Lung (tissue), 12 donors: ENCODE measurements around the gene B3GALNT2. TPM values are rescaled to one million over a fixed set of nuclear protein-coding genes. Genes with fewer than 3 reads are reported as not detected.

Experiments used
- ATAC-seq: fragments of 200-7000 bp; cut with Tn5 transposase; one replicate; pipeline ENCODE4 v1.9.1; 2020; ENCODE audit warnings: moderate number of reproducible peaks; ENCODE audit not compliant: insufficient read depth, low FRiP score
- DNase-seq, 3 donors: peaks; one replicate each; pipeline ENCODE4 v3.0.0-alpha.2; 2013 to 2017
- H3K27ac ChIP-seq, 2 donors: one replicate each; pipeline ENCODE4 v1.5.1; 2013; ENCODE audit warnings: mild to moderate bottlenecking in 2 of 2, moderate library complexity in 2 of 2, control low read depth in 1 of 2, inconsistent platforms in 1 of 2, low read depth in 1 of 2, low read length in 1 of 2
- H3K27me3 ChIP-seq, 3 donors: one replicate each; pipeline ENCODE4 v1.5.1; 2013; ENCODE audit warnings: low read length in 2 of 3; ENCODE audit not compliant: control insufficient read depth in 3 of 3, insufficient read depth in 3 of 3
- H3K36me3 ChIP-seq, 4 donors: one replicate each; pipeline ENCODE4 v1.5.1; 2013; ENCODE audit warnings: low read length in 4 of 4, mild to moderate bottlenecking in 1 of 4, moderate library complexity in 1 of 4; ENCODE audit not compliant: control insufficient read depth in 4 of 4, insufficient read depth in 4 of 4
- H3K4me1 ChIP-seq, 5 donors: one replicate each; pipeline ENCODE4 v1.5.1; 2013; ENCODE audit warnings: low read length in 5 of 5, mild to moderate bottlenecking in 2 of 5, moderate library complexity in 1 of 5; ENCODE audit not compliant: control insufficient read depth in 5 of 5, insufficient read depth in 5 of 5
- H3K4me3 ChIP-seq: one replicate; pipeline ENCODE4 v1.5.1; 2013; ENCODE audit warnings: mild to moderate bottlenecking, control low read depth, moderate library complexity
- H3K9ac ChIP-seq, 2 donors: one replicate each; pipeline ENCODE4 v1.5.1; 2013; ENCODE audit warnings: low read length in 2 of 2, control low read depth in 1 of 2; ENCODE audit not compliant: insufficient read depth in 1 of 2
- H3K9me3 ChIP-seq, 4 donors: one replicate each; pipeline ENCODE4 v1.5.1; 2013; ENCODE audit warnings: low read length in 3 of 4, mild to moderate bottlenecking in 1 of 4, moderate library complexity in 1 of 4; ENCODE audit not compliant: control insufficient read depth in 4 of 4, insufficient read depth in 3 of 4
- CTCF ChIP-seq: IDR thresholded peaks from 2 replicates; pipeline ENCODE4 v1.5.1; 2012; ENCODE audit warnings: mild to moderate bottlenecking; ENCODE audit errors: control extremely low read depth, extremely low read depth
- WGBS, 2 donors: extraction: QIAGEN DNeasy Blood & Tissue Kit; methylation state at CpG; one replicate each; pipeline ENCODE4 v1.1.7; 2013; 5-methylcytosine and 5-hydroxymethylcytosine counted together
- polyA plus RNA-seq, 2 donors: library from polyadenylated mRNA; stranded (reverse); fragments of 200-250 nt; gene quantifications; one replicate each; pipeline ENCODE4 v1.2.1, GENCODE V29; 2013
- total RNA-seq, 2 donors: library from RNA; depleted of rRNA in 1 of 2; stranded (reverse); fragments of >200 nt in 1 of 2; gene quantifications; one replicate each; pipeline ENCODE4 v1.2.1, GENCODE V29; 2014 to 2021
- donor health status: control.
- donor health status: control.
- donor health status: Bipolar disorder and iron deficiency.
- donor health status: healthy.
- donor health status: DM: yes; HTN: yes; CAD: no.

Gene B3GALNT2
- total and polyA plus RNA-seq, 4 donors = 2.3 to 30.8 (median 11.3) TPM

DNA sequence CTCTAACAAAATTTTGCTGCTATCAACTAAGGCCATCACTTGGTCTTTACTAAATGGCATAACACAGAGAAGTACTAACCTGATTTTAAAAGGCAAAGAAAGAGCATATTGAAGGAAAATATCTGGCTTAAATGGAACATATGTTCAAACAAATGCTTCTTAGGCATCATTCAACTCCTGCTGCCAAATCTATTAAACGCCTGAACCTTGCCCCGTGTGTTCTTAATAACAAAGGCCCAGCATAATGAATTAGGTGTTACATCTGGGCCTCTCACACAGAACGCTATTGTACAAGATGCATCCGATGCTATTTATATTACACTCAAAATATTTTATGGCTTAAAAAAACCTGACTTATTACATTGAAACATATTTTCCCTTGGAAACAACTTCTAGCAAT, 48.4 kb downstream of the B3GALNT2 start:
- Histone ChIP-seq H3K9me3 (peaks cover 0 to 2% (median 0%) of the 10 kb centered on the region in 4 donors), H3K4me3 (no peak overlapping the region), H3K27me3 (no peaks in the 10 kb centered on the region), H3K4me1 (peaks cover 0 to 5% (median 0%) of the 10 kb centered on the region in 5 donors), H3K36me3 (peaks cover 0 to 12% (median 7%) of the 10 kb centered on the region in 4 donors), H3K9ac (no peak overlapping the region), H3K27ac (no peak overlapping the region)
- WGBS, 2 donors = 79 to 81% methylated on average over 4 of the region's 4 CpGs
- DNase-seq (peak in 2 of 3 donors; percentile 34 to 41), ATAC-seq (no peak)
- TF ChIP-seq CTCF = no peak

DNA sequence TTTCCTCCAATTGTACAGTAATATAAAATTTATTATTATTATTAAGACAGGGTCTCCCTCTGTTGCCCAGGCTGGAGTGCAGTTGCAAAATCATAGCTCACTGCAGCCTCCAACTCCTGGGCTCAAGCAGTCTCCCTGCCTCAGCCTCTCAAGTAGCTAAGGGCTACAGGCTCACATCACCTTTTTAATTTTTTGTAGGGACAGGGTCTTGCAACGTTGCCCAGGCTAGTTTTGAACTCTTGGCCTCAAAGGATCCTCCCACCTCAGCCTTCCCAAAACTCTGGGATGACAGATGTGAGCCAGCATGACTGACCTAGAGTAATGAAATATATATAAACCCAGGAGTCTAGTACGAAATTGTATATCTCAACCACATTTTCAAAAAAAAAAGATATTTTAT, 49.2 kb downstream of the B3GALNT2 start:
- Histone ChIP-seq H3K4me1 (peaks cover 0 to 5% (median 0%) of the 10 kb centered on the region in 5 donors), H3K9me3 (peaks cover 0 to 2% (median 0%) of the 10 kb centered on the region in 4 donors), H3K27me3 (no peaks in the 10 kb centered on the region), H3K27ac (no peak overlapping the region), H3K4me3 (no peak overlapping the region), H3K9ac (no peak overlapping the region), H3K36me3 (peaks cover 2 to 18% (median 7%) of the 10 kb centered on the region in 4 donors)
- DNase-seq = no peak
- ATAC-seq = no peak
- 86 to 91% methylated on average over 2 of the region's 2 CpGs for WGBS, 2 donors
- no peak for TF ChIP-seq CTCF

- no peaks in the 10 kb centered on the region for H3K27me3 ChIP-seq
- H3K27ac ChIP-seq = no peak overlapping the region
- TF ChIP-seq CTCF = no peak
- ATAC-seq (no peak), DNase-seq (no peak)
- H3K4me3 ChIP-seq = no peak overlapping the region
- peaks cover 0 to 5% (median 0%) of the 10 kb centered on the region in 5 donors for H3K4me1 ChIP-seq
- H3K9ac ChIP-seq = no peak overlapping the region
- H3K36me3 ChIP-seq = peaks cover 3 to 21% (median 9%) of the 10 kb centered on the region in 4 donors
- peaks cover 0 to 2% (median 0%) of the 10 kb centered on the region in 4 donors for H3K9me3 ChIP-seq
- 95 to 96% methylated on average over 8 of the region's 8 CpGs for WGBS, 2 donors
Measured at GRCh38 chr1:235454021-235454420, 50.2 kb downstream of the B3GALNT2 start.

DNA sequence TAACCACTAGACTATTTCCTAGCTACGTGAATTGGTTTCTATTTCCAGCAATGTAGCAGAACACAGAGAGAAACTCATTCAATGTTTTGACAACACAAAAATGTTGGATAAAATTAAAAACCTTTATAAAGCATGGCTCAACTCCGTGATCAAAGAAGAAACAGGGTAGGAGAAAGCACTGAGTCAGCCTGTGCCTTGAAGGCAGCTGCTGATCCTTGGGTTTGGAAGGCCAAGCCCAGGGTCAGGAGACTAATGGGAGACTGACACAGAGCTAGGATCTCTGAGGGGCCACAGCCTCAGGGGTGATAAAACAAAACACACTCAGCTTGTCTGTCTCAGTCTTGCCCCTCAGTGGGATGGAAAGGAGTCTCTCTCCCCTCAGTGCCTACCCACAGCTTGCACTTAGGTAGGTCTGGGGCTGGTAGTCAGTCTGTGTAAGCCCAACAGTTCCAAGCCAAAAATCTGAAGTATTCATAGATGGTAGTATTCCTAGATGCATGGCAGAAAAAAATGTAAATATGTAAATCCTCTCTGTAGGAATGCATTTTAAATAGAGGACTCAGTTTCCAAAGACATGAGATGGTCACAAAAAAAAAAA, 53.3 kb downstream of the B3GALNT2 start:
- 71 to 72% methylated on average over 2 of the region's 2 CpGs for WGBS, 2 donors
- H3K4me1 ChIP-seq = peaks cover 0 to 4% (median 0%) of the 10 kb centered on the region in 5 donors
- no peak for DNase-seq
- no peak for TF ChIP-seq CTCF
- peaks cover 10 to 29% (median 23%) of the 10 kb centered on the region in 4 donors for H3K36me3 ChIP-seq
- no peaks in the 10 kb centered on the region for H3K27me3 ChIP-seq
- peak overlapping the region in 1 of 2 donors; percentile 84 for H3K27ac ChIP-seq
- peaks cover 0 to 2% (median 0%) of the 10 kb centered on the region in 4 donors for H3K9me3 ChIP-seq
- no peak overlapping the region for H3K9ac ChIP-seq
- no peak for ATAC-seq
- H3K4me3 ChIP-seq = no peak overlapping the region
